Neutrophil (primary cell): Measurements from ENCODE around the gene TRAF4.
"Not testable (repeated sequence)": the region's sequence is repeated elsewhere in the genome, so short reads cannot be mapped to it uniquely, and the experiment has no call there.

ENCODE experiments used
- H3K27ac ChIP-seq: fragments of 200-600 bp; sonication (generic); 2 replicates; pipeline ENCODE4 v1.5.1; 2016; ENCODE audit warnings: mild to moderate bottlenecking, moderate library complexity
- H3K27me3 ChIP-seq: fragments of 200-600 bp; sonication (generic); 2 replicates; pipeline ENCODE4 v1.6.0; 2016; ENCODE audit warnings: mild to moderate bottlenecking
- H3K36me3 ChIP-seq: fragments of 200-600 bp; sonication (generic); 2 replicates; pipeline ENCODE4 v1.5.1; 2017
- H3K4me1 ChIP-seq, 2 experiments: fragments of 200-600 bp in 1 of 2; sonication (generic) in 1 of 2; 1 replicate in 1 of 2; 2 replicates in 1 of 2; pipeline versions ENCODE4 v1.5.1 to v1.6.1; 2013 to 2016; ENCODE audit warnings: low read depth in 1 of 2, low read length in 1 of 2, mild to moderate bottlenecking in 1 of 2, moderate library complexity in 1 of 2; ENCODE audit not compliant: control insufficient read depth in 1 of 2, insufficient read depth in 1 of 2
- H3K4me3 ChIP-seq, 2 experiments: fragments of 200-600 bp in 1 of 2; sonication (generic) in 1 of 2; 1 replicate in 1 of 2; 2 replicates in 1 of 2; pipeline ENCODE4 v1.5.1; 2013 to 2016; ENCODE audit warnings: low read depth in 1 of 2, low read length in 1 of 2, mild to moderate bottlenecking in 1 of 2, moderate library complexity in 1 of 2
- H3K9me3 ChIP-seq: fragments of 200-600 bp; sonication (generic); 2 replicates; pipeline ENCODE4 v1.5.1; 2016
- TF ChIP-seq, protein P1 (sequence below): fragments of 200-600 bp; sonication (generic); IDR thresholded peaks from 2 replicates; pipeline ENCODE4 v1.5.1; 2016; ENCODE audit warnings: antibody characterized with exemption

The TRAF4 gene

DNA sequence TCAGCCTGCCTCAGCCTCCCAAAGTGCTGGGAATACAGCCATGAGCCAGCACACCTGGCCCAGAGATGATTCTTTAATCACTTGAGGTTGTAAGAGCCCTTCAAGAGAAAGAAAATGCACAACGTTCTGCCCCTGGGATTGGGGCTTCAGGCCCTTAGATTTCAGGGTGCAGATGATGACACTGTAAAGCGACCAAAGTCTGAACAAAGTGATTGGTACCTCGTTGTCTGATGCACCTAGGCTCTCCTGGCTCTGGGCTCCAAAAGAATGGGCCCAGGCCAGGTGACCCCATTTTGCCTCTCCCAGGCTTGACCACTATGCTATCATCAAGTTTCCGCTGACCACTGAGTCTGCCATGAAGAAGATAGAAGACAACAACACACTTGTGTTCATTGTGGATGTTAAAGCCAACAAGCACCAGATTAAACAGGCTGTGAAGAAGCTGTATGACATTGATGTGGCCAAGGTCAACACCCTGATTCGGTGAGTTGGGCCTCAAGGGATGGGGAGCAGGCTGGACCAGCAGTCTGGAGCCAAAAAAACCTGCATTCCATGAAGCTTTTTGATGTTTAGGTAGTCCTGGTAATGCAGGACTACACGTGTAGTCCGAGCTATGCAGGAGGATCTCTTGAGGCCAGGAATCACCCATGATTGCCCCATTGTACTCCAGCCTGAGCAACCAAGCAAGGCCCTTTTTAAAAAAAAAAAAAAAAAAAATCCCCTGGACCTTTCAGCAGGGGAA, 21.2 kb upstream of the TRAF4 start:
- Histone ChIP-seq H3K9me3 (no peaks in the 10 kb centered on the region), H3K27ac (no peak overlapping the region), H3K27me3 (peaks cover 32% of the 10 kb centered on the region), H3K36me3 (peaks cover 22% of the 10 kb centered on the region), H3K4me3 (no peak overlapping the region), H3K4me1 (peaks cover 52 to 56% of the 10 kb centered on the region in 2 experiments)
- TF ChIP-seq, protein P1, sequence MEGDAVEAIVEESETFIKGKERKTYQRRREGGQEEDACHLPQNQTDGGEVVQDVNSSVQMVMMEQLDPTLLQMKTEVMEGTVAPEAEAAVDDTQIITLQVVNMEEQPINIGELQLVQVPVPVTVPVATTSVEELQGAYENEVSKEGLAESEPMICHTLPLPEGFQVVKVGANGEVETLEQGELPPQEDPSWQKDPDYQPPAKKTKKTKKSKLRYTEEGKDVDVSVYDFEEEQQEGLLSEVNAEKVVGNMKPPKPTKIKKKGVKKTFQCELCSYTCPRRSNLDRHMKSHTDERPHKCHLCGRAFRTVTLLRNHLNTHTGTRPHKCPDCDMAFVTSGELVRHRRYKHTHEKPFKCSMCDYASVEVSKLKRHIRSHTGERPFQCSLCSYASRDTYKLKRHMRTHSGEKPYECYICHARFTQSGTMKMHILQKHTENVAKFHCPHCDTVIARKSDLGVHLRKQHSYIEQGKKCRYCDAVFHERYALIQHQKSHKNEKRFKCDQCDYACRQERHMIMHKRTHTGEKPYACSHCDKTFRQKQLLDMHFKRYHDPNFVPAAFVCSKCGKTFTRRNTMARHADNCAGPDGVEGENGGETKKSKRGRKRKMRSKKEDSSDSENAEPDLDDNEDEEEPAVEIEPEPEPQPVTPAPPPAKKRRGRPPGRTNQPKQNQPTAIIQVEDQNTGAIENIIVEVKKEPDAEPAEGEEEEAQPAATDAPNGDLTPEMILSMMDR, result no peak

DNA sequence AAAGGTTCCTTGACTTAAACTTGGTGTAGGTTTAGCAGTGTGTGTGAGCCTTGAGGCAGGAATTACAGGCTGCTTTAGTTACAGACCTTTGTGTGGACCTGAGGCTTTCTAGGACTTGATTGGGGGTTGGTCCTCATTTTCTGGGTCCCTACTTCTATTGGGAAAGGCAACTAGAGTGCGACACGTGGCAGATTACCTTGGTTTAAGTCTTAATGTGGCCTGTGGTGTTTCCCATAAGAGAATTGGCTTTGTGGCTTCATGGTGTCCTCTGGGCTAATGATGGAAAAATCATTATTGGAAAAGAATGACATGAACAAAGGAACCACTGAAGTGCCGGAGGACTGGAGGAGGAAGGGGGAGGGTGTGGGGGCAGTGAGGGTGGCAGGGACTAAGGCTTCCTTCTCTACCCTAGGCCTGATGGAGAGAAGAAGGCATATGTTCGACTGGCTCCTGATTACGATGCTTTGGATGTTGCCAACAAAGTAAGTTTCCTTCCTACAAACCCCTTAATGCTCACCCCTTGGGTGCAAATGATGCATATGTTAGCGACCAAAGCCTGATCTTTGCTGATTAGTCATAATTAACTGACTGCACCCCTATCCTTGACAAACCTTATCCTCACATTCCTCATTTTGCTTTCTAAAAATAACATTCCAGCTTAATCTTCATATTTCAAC, 20.5 kb upstream of the TRAF4 start:
- no peak overlapping the region for H3K27ac ChIP-seq
- H3K27me3 ChIP-seq, result peaks cover 25% of the 10 kb centered on the region
- TF ChIP-seq, protein P1, result no peak
- H3K4me1 ChIP-seq, result peaks cover 55 to 56% of the 10 kb centered on the region in 2 experiments
- peaks cover 22% of the 10 kb centered on the region for H3K36me3 ChIP-seq
- no peak overlapping the region for H3K4me3 ChIP-seq
- no peaks in the 10 kb centered on the region for H3K9me3 ChIP-seq

DNA sequence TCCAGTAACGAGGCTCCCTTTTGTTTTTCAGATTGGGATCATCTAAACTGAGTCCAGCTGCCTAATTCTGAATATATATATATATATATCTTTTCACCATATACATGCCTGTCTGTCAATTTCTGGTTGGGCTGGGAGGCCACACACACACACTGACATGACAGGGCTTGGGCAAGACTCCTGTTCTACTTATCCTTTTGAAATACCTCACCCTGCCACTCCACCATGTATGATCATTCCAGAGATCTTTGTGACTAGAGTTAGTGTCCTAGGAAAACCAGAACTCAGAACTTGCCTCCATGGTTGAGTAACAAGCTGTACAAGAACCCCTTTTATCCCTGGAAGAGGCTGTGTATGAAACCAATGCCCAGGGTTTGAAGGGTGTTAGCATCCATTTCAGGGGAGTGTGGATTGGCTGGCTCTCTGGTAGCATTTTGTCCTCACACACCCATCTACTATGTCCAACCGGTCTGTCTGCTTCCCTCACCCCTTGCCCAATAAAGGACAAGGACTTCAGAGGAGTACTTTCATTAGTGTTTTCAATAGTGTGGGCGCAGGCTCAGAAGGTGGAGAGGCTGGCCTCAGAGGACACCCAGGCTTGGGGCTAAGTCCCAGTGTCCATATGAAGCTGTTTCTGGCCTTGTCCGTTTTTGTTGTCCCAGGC, 19.8 kb upstream of the TRAF4 start:
- peaks cover 54 to 55% of the 10 kb centered on the region in 2 experiments for H3K4me1 ChIP-seq
- not testable (repeated sequence) for H3K9me3 ChIP-seq, H3K4me3 ChIP-seq, H3K27ac ChIP-seq
- H3K36me3 ChIP-seq, result peaks cover 22% of the 10 kb centered on the region
- peaks cover 21% of the 10 kb centered on the region for H3K27me3 ChIP-seq

DNA sequence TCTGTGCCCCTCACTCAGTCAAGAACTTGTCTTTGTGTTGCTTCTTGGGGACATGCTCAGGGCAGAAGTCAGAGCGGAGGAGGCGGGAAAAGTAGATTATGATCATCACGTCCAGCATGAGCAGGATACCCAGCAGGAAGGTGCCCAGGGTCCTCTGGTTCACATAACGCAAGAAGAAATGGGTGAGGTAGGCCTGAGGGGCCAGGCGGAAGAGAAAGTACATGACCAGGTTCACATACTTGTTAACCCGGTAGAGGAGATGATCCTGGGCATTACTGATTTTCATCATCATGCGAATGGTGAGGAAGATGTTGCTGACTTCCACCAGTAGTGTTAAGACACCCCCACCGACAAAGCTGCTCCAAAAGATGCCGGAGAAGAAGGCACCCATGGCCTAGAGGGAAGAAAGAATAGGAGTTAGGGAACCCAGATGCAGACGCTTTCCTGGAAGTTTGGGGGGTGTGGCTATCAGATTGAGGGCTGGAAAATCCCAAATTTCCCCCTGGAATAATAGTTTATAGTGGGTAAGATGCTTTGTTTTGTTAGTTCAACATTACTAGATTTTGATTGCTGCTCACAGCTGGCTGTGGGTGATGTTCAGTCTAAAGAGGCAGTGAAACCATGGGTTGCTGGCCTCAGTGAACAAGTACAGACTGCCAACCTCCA, 19.2 kb upstream of the TRAF4 start:
- H3K4me1 ChIP-seq, result peaks cover 50 to 51% of the 10 kb centered on the region in 2 experiments
- TF ChIP-seq, protein P1, result no peak
- peaks cover 22% of the 10 kb centered on the region for H3K36me3 ChIP-seq
- no peak overlapping the region for H3K27ac ChIP-seq
- no peaks in the 10 kb centered on the region for H3K9me3 ChIP-seq
- peaks cover 21% of the 10 kb centered on the region for H3K27me3 ChIP-seq
- H3K4me3 ChIP-seq, result no peak overlapping the region

DNA sequence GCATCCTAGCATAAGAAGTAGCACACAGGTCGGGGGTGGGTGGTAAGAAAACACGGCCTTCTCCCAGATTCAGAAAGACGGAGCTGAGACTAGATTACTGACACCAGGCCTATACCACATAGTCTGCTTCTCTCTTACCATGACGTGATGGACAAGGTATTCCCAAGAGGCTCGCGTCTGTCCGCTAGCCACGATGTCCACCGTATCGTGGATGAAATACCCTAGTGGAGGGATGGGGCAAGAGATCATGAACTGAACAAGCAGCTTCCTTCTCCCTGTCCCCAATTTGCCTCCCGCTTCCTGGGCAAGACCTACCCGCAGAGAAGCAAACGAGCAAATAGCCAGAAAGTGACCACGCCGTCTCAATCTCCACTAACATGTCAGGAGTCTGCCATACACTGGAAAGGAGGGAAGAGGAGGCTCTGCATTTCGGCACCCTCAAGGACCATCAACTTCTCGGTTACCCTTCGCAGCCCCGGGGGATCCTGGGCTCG, 18.6 kb upstream of the TRAF4 start:
- Histone ChIP-seq H3K27me3 (peaks cover 21% of the 10 kb centered on the region), H3K4me1 (peaks cover 47% of the 10 kb centered on the region in 2 experiments), H3K9me3 (no peaks in the 10 kb centered on the region), H3K27ac (no peak overlapping the region), H3K4me3 (peak overlapping the region in 1 of 2 experiments; percentile 63), H3K36me3 (peaks cover 22% of the 10 kb centered on the region)
- TF ChIP-seq, protein P1, result no peak
